HepG2 (cell line): ENCODE results near the gene SCYGR8. TPM values are rescaled to one million over a fixed set of nuclear protein-coding genes. Genes with fewer than 3 reads are reported as not detected.

Experiments used
- ARID5B ChIP-seq: IDR thresholded peaks from 2 replicates; pipeline ENCODE4 v1.4.0; 2020; ENCODE audit warnings: mild to moderate bottlenecking, missing genetic modification reagents
- CBFB ChIP-seq: sonication (generic); formaldehyde crosslinking; IDR thresholded peaks from 2 replicates; pipeline ENCODE4 v1.4.0; 2020; ENCODE audit warnings: missing genetic modification reagents
- CENPT ChIP-seq: sonication (generic); formaldehyde crosslinking; IDR thresholded peaks from 2 replicates; pipeline ENCODE4 v1.8.0; 2022; ENCODE audit warnings: low read depth, mild to moderate bottlenecking, moderate library complexity, missing genetic modification reagents
- ERF ChIP-seq: IDR thresholded peaks from 2 replicates; pipeline ENCODE4 v1.6.1; 2018; ENCODE audit warnings: missing biosample characterization, missing genetic modification reagents
- FOXK1 ChIP-seq: sonication (generic); formaldehyde crosslinking; IDR thresholded peaks from 2 replicates; pipeline ENCODE4 v1.4.0; 2020; ENCODE audit warnings: low read depth, missing genetic modification reagents, borderline replicate concordance
- FOXO1 ChIP-seq: sonication (generic); formaldehyde crosslinking; IDR thresholded peaks from 2 replicates; pipeline ENCODE4 v1.4.0; 2020; ENCODE audit warnings: missing genetic modification reagents
- IKZF4 ChIP-seq: sonication (generic); formaldehyde crosslinking; IDR thresholded peaks from 2 replicates; pipeline ENCODE4 v1.5.1; 2020; ENCODE audit warnings: borderline replicate concordance, mild to moderate bottlenecking, low read depth, missing genetic modification reagents; ENCODE audit errors: not compliant biosample characterization
- KMT2A ChIP-seq: sonication (generic); formaldehyde crosslinking; IDR thresholded peaks from 2 replicates; pipeline ENCODE4 v1.4.0; 2020; ENCODE audit warnings: missing genetic modification reagents
- MAFG ChIP-seq: sonication (generic); formaldehyde crosslinking; IDR thresholded peaks from 2 replicates; pipeline ENCODE4 v1.5.1; 2020; ENCODE audit warnings: mild to moderate bottlenecking, missing genetic modification reagents
- NCOA1 ChIP-seq: sonication (generic); formaldehyde crosslinking; IDR thresholded peaks from 2 replicates; pipeline ENCODE4 v1.9.0; 2021; ENCODE audit warnings: missing genetic modification reagents
- NONO ChIP-seq, 2 experiments: fragments of 450-650 bp in 1 of 2; sonication (generic) in 1 of 2; formaldehyde crosslinking in 1 of 2; IDR thresholded peaks in 1 of 2; conservative IDR thresholded peaks in 1 of 2; 2 replicates each; pipeline versions ENCODE4 v1.6.1 to v1.8.0; 2017 to 2022; ENCODE audit warnings: mild to moderate bottlenecking in 1 of 2, missing genetic modification reagents in 1 of 2, moderate library complexity in 1 of 2
- NR3C1 ChIP-seq: sonication (generic); formaldehyde crosslinking; IDR thresholded peaks from 2 replicates; pipeline ENCODE4 v1.4.0; 2020; ENCODE audit warnings: missing genetic modification reagents
- PAWR ChIP-seq: sonication (generic); formaldehyde crosslinking; IDR thresholded peaks from 2 replicates; pipeline ENCODE4 v1.4.0; 2020; ENCODE audit warnings: missing genetic modification reagents, mild to moderate bottlenecking, borderline replicate concordance
- RARA ChIP-seq: IDR thresholded peaks from 2 replicates; pipeline ENCODE4 v1.6.1; 2016; ENCODE audit warnings: missing genetic modification reagents, missing compliant biosample characterization
- RXRB ChIP-seq: IDR thresholded peaks from 2 replicates; pipeline ENCODE4 v1.6.1; 2016; ENCODE audit warnings: borderline replicate concordance, missing genetic modification reagents, missing compliant biosample characterization
- SKI ChIP-seq: fragments of 450-650 bp; IDR thresholded peaks from one replicate; pipeline ENCODE4 v1.6.1; 2018; ENCODE audit warnings: mild to moderate bottlenecking; ENCODE audit not compliant: partially characterized antibody
- SNAPC5 ChIP-seq: sonication (generic); formaldehyde crosslinking; IDR thresholded peaks from 2 replicates; pipeline ENCODE4 v1.8.1; 2023; ENCODE audit warnings: mild to moderate bottlenecking, missing genetic modification reagents, borderline replicate concordance
- SP1 ChIP-seq, 2 experiments: fragments of 450-650 bp in 1 of 2; sonication (generic) in 1 of 2; formaldehyde crosslinking in 1 of 2; IDR thresholded peaks; 2 replicates each; pipeline versions ENCODE4 v1.4.0 to v1.6.1; 2016 to 2020; ENCODE audit warnings: missing genetic modification reagents in 1 of 2
- ZKSCAN8 ChIP-seq: IDR thresholded peaks from 2 replicates; pipeline ENCODE4 v1.6.1; 2016; ENCODE audit warnings: borderline replicate concordance, missing genetic modification reagents, missing compliant biosample characterization
- ZNF460 ChIP-seq: sonication (generic); formaldehyde crosslinking; IDR thresholded peaks from 2 replicates; pipeline ENCODE4 v1.5.1; 2020; ENCODE audit warnings: missing genetic modification reagents, mild to moderate bottlenecking, borderline replicate concordance
- ZNF563 ChIP-seq: sonication (generic); formaldehyde crosslinking; IDR thresholded peaks from 2 replicates; pipeline ENCODE4 v1.8.0; 2022; ENCODE audit warnings: mild to moderate bottlenecking, moderate library complexity, missing genetic modification reagents
- ZNF598 ChIP-seq: sonication (generic); formaldehyde crosslinking; IDR thresholded peaks from 2 replicates; pipeline ENCODE4 v1.5.1; 2020; ENCODE audit warnings: mild to moderate bottlenecking, missing genetic modification reagents, borderline replicate concordance
- ZNF644 ChIP-seq: IDR thresholded peaks from 2 replicates; pipeline ENCODE4 v1.6.1; 2016; ENCODE audit warnings: low read depth
- ZNF678 ChIP-seq: sonication (generic); formaldehyde crosslinking; IDR thresholded peaks from 2 replicates; pipeline ENCODE4 v1.4.0; 2020; ENCODE audit warnings: mild to moderate bottlenecking, missing genetic modification reagents
- ZNF816 ChIP-seq: sonication (generic); formaldehyde crosslinking; IDR thresholded peaks from 2 replicates; pipeline ENCODE4 v1.8.0; 2022; ENCODE audit warnings: missing genetic modification reagents, mild to moderate bottlenecking, borderline replicate concordance
- polyA plus RNA-seq, 8 experiments: library from polyadenylated mRNA; depleted of rRNA in 3 of 8; stranded (reverse) in 7 of 8; unstranded in 1 of 8; fragments of >200 nt; fragmentation: Illumina TruSeq in 4 of 8; extraction: Trizol in 4 of 8; gene quantifications; 2 replicates each; pipeline versions ENCODE4 v1.2.1 to v1.2.3, GENCODE V29; 2011 to 2016; ENCODE audit warnings: low read depth in 4 of 8, missing spikeins in 1 of 8, mixed read lengths in 1 of 8; ENCODE audit not compliant: insufficient read depth in 1 of 8
- total RNA-seq, 5 experiments: library from RNA; depleted of rRNA; stranded (reverse); fragments of >200 nt; fragmentation: Illumina TruSeq; extraction: Trizol; gene quantifications; 2 replicates each; pipeline ENCODE4 v1.2.3, GENCODE V29; 2016; ENCODE audit warnings: low read depth in 1 of 5
- TF ChIP-seq, protein P1 (sequence below): IDR thresholded peaks from 2 replicates; pipeline ENCODE4 v1.6.1; 2016; ENCODE audit warnings: low read depth, control low read depth

Gene SCYGR8
- total and polyA plus RNA-seq, 2 of the 13 experiments (the other 11 are each of a cell fraction or from before 2014, with no cell fraction given) = not detected

DNA sequence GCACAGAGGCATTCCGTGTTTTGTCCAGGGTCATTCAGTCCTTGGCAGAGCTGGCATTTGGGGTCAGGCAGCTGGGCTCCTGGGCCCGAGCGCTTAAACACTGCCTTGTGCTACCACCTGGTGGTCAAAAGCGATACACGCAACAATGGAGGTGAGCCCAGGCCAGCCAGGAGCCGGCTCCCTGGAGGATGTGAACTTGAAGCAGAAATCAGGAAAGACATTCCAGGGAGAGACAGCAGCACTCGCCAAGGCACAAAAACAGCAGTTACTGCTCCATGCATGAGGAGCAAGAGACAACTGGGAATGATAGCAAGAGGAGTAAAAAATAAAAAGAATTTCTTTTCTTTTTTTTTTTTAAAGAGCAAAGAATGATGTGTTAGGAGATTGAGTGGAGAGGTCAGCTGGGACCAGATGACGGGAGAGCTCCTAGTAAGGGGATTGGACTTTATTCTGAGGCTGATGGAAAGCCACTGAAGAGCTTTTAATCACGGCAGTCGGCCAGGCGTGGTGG lies 20.7 kb downstream of the SCYGR8 start (continued):
- TF ChIP-seq NONO (IDR thresholded peaks at IDR 0.05) (no peak), NONO (CRISPR knock-in tag; conservative IDR thresholded peaks at IDR 0.05) (peak; percentile 54; the same call in 1 of the 2 replicates), CBFB (CRISPR knock-in tag) (peak; percentile 40; the same call in 1 of the 2 replicates), FOXK1 (CRISPR knock-in tag) (peak; percentile 64; the same call in 1 of the 2 replicates), RXRB (peak; percentile 81), PAWR (CRISPR knock-in tag) (no peak), KMT2A (CRISPR knock-in tag) (0 out of 2 replicates have a peak, but pooled peaks have one; percentile 27), ERF (peak; percentile 83), ZNF460 (CRISPR knock-in tag) (no peak), SKI (no peak), ARID5B (CRISPR knock-in tag) (peak; percentile 82), ZNF563 (CRISPR knock-in tag) (no peak), RARA (CRISPR knock-in tag) (peak; percentile 48; the same call in 1 of the 2 replicates), FOXO1 (CRISPR knock-in tag) (peak; percentile 60), SNAPC5 (CRISPR knock-in tag) (0 out of 2 replicates have a peak, but pooled peaks have one; percentile 61), NCOA1 (no peak), ZNF598 (CRISPR knock-in tag) (peak; percentile 51; the same call in 1 of the 2 replicates), ZKSCAN8 (CRISPR knock-in tag) (peak; percentile 32; the same call in 1 of the 2 replicates), IKZF4 (CRISPR knock-in tag) (no peak), SP1 (IDR thresholded peaks at IDR 0.05) (no peak), SP1 (CRISPR knock-in tag; IDR thresholded peaks at IDR 0.05) (no peak), ZNF644 (CRISPR knock-in tag) (no peak), NR3C1 (no peak), ZNF816 (CRISPR knock-in tag) (0 out of 2 replicates have a peak, but pooled peaks have one; percentile 38), MAFG (CRISPR knock-in tag) (no peak), ZNF678 (CRISPR knock-in tag) (0 out of 2 replicates have a peak, but pooled peaks have one; percentile 54), CENPT (CRISPR knock-in tag) (no peak)
- TF ChIP-seq, protein P1, sequence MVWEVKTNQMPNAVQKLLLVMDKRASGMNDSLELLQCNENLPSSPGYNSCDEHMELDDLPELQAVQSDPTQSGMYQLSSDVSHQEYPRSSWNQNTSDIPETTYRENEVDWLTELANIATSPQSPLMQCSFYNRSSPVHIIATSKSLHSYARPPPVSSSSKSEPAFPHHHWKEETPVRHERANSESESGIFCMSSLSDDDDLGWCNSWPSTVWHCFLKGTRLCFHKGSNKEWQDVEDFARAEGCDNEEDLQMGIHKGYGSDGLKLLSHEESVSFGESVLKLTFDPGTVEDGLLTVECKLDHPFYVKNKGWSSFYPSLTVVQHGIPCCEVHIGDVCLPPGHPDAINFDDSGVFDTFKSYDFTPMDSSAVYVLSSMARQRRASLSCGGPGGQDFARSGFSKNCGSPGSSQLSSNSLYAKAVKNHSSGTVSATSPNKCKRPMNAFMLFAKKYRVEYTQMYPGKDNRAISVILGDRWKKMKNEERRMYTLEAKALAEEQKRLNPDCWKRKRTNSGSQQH (CRISPR knock-in tag) = peak; percentile 48; the same call in 1 of the 2 replicates
